Ammon's horn (tissue), 1 donor: ENCODE measurements around the gene AFF3.

Experiments
- DNase-seq: peaks from one replicate; pipeline ENCODE4 v3.0.0-alpha.2; 2016; ENCODE audit warnings: low spot score

AFF3 gene

DNA sequence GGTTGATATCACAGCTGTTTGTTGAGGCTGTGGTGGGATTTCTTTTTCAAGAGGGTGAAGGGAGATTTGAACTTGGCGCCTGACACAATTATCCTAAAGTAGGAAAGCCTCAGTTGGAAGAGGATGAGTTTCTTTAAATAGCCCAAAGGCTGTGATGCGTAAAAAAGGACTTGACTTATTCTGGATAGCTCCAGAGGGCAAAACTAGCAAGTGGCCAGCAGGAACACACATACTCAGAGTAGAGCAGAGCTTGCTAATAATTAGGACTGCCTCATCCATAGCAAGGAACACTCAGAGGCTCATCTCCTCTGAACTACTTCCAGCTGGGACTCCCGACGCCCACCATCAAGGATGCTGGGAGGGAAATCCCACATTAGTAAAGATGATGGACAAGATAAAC lies 74.0 kb downstream of the AFF3 start:
- no peak for DNase-seq

DNA sequence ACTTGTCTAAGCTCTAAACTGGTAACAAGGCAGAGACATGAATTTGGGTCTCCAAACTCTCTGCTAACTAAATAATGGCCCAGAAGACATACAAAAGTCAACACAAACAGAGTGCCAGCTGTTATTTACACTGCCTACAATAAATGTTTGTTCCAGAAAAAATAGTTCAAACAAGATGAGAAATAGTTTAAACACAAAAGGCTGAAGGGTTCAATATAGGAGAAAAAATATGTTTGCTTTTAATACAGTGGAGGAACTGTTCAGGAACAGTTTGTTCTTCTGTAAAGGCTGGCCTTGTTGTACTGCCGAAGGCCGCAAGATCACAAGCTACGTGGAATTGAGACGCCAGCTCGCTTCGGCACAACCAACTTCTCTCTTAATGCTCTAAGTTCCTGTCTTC lies 74.6 kb downstream of the AFF3 start:
- no peak for DNase-seq

DNA sequence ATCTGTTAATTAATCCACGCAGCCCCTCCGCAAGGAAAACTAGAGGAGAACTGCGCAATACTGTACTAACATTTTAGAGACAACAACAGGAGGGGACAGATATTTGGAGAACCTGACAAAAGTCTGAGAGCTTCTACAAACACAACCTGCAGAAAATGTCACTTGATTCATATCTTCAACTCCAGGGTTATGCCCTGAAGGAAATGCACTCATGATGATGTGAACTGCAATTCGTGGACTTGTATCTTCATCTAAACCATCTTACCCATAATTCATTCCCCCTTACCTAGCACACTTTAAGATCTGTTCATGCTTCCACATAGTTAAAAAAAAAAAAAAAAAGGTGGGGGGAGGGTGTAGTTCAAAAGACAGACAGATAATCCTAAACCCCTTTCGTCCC lies 75.5 kb downstream of the AFF3 start:
- DNase-seq, result no peak

DNA sequence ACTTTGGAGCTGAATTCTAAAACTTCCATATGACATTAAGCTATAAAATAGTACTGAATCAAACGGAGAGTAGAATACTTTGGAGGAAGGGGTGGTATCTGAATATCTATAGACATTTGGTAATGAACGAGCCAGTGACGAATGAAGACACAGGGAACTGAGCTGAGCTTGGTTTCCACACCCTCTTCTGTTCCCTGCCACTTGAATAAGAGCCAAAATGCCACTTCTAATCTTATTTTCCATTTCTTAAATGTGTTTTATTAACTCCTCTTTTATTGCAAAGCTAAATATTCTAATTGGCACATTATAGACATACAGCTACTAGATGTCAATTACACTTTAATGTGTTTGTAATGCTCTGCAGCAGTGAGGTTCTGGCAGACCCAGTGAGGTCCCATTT lies 76.1 kb downstream of the AFF3 start:
- no peak for DNase-seq

DNA sequence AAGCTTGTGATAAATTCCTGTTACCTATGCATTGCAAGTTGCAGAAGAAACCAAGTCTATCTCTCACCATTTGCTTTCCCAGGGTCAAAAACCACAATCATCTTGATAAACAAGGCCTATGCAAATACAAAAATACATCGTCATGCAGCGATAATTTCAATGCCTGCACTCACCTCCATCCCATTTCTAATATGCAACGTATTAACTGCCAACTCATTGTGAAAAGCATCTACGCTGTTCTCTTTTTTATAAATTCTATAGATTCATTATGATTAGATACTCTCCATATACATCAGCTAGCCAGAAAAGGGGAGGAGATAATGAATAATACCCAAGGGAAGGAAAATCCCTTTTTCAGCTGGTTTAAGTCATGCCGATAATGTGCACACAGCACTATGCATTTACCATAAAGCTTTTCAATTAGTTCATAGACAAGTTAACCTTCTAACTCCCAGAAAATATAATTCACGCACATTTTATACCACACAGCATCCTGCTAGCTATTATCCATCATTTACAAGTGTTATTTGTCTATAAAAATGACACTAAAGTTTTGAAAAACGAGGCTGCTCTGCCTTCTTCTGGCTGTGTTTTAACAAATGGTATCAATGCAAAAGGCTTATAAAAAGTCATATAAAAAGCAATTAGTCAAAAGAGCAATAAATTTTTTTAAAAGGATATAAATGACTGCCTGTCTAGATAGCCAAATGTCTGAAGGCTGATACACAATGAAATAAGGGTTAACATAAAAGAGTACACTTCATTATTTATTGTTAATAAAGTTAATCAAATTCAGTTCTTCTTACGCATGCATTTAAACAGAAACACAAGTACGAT lies 77.6 kb downstream of the AFF3 start:
- no peak for DNase-seq

DNA sequence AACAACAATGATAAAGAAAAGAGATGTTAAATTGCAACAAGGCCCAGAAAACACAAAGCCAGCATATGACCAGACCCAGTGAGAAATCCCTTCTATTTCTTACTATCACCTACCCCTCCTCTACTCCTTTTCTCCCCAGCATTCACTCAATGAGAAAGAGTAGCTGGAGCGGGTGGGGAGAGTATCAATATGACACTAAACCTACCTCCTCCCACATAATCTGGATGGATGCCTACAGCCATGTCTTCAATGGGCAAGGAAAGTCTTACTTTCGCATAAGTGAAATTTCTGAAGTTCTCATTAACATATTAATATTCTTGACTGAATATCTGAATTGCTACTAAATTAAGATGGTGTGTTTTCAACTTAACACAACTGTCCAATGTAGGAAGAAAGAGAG lies 78.2 kb downstream of the AFF3 start:
- no peak for DNase-seq

DNA sequence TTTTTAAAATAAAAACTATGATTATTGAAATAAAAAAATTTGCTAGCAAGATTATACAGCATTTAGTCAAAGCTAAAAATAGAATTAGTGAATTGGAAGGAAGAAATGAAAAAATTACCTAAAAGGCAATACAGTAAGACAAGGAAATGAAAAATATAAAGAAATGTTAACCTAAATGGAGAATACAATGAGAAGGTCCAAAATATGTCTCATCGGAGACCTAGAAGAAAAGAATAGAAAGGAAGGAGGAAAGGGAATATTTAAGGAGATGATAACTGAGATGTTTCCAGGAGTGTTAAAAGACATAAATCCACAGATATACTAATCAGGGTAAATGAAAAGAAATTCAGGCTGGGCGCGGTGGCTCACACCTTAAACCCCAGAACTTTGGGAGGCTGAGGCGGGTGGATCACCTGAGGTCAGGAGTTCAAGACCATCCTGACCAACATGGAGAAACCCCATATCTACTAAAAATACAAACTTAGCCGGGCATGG lies 78.9 kb downstream of the AFF3 start:
- no peak for DNase-seq

DNA sequence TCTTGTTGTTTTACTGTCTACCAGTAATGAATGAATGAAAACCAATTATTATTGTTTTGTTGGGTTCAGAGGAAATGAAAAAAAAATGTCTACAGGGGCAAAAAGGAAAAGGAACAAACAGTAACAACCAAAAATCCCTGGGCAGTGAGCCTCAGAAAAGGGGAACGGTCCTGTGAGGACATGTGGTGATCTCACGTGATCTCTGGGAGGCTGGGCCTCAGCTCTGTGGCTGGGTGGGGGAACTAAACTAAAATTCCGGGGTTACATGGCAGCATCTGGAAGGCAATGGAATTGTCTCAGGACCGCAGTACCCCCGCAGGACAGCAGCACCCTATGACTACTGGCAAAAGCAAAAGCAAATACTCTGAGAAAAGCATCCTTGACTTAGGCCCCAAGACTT lies 80.1 kb downstream of the AFF3 start:
- DNase-seq, result no peak

DNA sequence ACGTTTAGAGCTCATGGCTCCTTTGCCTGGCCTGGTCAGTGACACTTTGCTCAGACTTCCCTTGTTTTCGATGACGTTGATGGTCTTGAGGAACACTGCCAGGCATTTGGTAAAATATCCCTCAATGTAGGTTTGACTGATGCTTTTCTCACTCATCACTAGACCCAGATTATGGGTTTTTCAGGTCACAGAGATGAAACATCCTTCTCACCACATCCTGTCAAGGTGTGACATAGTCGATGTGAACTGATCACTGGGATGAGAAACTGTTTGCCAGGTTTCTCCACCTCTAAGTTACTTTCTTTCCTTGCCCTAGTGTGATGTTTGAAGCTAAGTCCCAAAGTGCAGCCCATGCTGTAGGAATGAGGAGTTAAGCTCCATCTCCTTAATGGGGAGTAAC lies 81.5 kb downstream of the AFF3 start:
- no peak for DNase-seq

DNA sequence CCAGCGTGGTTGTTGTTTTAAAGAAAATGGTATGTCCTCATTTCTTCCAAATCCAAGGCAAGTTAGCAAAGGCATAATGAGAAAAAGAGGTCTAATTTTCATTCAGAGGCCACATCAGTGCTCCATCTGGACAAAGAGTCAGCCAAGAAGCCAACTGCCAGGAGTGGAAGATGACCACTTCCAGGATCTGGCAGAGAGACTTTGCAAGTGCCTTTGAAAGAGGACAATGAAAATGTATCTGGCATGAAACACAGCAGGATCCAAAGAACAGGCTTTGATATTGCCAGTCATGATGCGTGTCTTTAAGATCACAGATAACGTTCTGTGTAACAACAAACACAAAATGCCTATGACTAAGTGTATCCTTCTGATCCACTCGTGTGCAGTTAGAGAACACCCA lies 82.8 kb downstream of the AFF3 start:
- no peak for DNase-seq

DNA sequence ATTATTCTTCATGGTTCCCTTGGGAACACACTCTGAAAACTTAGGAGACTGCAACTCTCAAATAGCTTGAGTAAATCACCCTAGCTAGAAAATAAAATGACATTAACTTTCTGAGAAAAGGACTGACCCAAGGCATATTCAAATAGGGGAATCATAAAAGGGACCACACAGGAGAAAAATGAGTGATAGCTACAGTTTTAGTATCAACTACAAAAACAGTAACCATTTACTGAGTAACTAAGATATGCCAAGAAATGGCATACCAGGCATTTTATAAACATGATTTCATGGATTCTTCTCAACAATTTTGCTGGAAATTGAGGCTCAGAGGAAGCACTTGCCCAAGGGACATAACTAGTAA lies 84.5 kb downstream of the AFF3 start:
- no peak for DNase-seq

DNA sequence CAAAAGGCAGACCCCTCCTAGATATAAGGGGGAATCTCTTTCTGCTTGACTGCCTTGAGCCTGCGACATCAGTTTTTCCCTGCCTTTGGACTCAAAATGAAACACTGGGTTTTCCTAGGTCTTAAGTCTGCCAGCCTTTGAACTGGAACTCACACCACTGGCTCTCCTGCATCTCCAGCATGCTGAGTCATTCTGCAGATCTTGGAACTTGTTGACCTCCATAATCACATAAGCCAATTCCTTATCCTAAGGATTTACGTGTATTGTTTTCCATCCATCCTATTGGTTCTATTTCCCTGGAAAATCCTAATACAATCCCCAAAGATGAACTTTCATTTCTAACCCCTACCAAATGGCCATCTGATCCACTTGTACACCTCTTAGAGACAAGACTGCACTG lies 88.0 kb downstream of the AFF3 start:
- DNase-seq, result no peak

DNA sequence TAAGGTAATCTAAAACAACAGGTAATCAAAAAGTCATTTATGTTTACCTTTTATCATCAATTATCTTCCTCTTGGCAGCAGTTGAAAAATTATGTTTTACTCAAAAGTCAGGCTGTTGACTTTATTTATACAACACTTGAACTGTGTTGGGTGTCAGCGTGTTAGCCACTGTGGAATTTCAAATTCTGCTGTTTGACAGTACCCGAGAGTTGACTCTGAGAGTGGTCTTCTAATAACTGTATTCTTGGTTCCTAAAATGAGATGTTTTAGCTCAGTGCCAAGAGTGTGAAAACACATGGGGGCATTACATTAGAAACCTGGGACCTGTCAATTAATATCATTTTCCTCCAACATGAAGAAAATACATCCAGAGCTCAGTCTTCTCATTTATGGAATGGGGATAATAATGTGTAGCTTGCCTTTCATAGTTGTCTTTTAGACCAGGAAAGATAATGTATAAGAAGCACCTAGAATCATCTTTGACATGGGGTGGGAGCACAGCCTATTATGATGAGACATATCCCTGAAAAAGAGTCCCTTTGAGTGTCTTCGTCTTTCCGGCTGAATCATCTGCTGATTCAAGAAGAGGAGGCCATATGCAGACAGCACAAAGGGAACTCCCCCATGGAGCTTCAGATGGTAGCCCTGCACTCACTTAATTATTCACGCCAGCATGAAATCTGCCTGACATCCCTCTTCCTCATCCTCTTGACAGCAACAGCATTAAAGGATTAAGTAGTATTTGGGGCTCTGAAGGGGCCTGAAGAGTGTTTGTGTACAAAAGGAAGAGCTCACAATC lies 89.1 kb downstream of the AFF3 start:
- no peak for DNase-seq

DNA sequence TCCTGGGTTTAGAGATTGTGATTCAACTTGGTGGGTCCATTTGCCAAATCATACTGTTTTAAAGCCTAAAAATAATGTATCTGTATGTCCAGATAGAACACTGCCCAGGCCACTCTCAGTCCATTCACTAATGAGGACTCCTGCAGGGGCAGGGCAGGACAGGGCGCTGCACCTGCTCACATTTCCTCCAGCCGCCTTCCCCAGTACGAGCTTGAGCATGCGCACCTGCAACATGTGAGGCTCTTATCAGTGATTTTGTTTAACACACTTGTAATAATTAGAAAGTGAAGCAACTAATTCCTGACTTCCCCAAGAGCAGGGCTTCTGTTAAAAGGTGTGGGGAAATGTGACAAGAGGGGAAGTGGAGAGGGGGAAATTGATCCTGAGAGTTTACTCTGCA lies 89.7 kb downstream of the AFF3 start:
- DNase-seq, result no peak

DNA sequence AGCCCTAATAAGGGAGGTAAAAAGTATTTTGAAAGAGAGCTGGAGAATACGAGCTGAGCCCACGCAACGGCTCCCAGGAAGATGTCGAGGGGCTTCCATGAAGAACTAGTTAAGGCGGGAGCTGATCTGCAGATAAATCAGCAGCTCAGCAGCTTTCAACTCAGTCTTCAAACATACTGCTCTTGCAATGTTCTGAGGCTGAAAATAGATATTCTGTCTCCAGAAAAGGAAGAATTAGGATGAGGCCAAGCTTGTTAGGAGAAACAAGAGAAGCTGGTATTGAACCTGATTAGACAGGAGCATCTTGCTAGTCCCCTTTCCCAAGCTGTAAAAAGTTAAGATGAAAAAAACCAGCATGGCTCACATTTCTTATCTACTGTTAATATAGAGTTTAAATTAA lies 91.1 kb downstream of the AFF3 start:
- DNase-seq, result no peak

DNA sequence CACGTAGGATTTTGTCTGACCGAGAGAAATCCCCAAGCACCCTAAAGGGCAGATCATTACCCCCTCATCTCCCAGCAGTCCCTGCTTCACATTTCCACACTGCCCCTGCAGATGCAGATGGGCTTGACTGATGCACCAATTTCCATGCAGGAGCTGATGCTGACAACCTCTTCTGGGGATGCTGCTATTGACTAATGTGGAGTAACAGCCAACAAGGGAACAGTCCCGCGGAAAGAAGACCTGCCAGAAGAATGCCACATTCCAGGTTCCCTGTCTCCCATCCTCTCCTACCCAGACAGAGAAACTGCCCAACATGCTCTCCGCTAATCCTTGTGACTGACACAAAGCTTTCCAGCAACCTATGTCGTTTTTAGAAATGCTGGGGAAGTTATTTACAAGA lies 91.7 kb downstream of the AFF3 start:
- DNase-seq, result no peak

DNA sequence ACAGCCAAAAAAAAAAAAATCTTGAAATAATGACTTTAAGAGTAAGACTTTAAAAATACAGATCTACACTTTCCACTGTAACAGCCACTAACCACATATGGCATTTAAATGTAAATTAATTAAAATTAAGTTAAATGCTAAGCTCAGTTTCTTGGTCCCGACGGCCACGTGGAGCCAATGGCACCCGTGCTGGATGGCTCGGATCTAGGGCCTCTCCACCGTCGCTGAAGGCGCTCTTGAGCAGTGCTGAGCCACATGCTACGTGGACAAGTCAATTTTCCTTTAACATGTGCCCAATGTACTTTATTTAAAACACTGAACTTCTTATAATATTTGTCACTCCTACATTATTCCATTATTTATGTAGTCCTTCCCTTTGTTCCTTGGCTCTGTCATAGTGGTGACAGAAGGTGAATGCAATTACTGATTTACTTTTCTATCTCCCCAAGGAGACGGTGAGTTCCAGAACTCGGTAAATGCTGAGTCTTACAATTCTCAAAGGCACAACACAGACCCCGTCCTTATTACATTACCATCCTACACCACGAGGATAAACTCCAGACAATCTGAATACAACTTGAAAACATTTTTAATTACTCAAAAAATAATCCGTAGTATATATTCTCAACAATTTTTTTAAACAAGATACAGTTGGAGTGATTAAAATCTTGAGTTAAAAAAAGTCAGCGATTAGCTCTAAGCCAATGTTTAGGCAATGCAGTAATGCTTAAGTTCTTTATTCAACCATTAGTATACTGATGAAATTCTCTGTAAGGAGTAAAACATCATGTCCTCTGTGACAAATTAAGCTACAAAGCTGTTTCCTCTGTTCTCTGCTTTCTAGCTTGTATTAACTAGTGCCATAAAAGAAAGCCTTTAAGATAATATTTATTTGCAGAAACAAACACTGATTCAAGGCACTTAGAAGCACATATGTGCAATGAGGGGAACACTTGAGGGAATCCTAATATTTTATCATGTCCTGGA lies 95.1 kb downstream of the AFF3 start:
- DNase-seq, result no peak

DNA sequence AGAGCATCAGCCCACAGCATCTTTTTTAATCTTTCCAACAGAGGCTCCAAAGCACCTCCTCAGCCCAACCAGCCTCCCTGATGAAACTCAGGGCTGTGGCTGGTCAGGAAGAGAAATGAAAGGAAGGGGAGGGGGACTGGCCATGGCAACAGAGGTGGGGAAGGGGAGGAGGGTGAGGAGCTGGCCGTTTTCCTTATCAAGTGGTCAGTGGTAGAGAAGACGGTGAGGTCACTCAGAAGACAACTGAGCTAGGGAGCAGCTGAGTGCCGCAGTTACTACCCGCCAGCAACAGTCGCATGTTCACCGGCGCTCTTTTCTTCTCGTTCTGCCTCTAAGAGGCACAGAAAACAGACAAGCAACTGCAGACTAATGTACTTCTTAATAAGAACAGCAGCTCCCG lies 97.4 kb downstream of the AFF3 start:
- no peak for DNase-seq

DNA sequence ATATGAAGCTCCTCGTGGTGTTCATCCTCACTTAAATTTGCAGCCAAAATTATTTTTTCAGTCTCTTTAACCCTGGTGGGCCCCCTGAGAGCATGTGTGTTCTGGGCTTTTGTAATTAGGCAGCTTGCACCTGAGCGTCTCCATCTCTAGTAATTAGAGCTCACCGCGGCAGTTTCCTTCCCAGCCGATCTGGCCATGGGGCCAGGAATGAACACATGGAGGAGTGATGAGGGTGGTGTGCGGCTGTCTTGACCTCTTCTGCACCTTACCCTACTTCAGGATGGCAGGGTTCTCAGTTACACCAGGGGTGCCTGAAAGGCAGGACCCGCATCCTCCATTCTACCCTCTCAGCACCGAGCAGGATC lies 98.5 kb downstream of the AFF3 start:
- DNase-seq, result no peak

DNA sequence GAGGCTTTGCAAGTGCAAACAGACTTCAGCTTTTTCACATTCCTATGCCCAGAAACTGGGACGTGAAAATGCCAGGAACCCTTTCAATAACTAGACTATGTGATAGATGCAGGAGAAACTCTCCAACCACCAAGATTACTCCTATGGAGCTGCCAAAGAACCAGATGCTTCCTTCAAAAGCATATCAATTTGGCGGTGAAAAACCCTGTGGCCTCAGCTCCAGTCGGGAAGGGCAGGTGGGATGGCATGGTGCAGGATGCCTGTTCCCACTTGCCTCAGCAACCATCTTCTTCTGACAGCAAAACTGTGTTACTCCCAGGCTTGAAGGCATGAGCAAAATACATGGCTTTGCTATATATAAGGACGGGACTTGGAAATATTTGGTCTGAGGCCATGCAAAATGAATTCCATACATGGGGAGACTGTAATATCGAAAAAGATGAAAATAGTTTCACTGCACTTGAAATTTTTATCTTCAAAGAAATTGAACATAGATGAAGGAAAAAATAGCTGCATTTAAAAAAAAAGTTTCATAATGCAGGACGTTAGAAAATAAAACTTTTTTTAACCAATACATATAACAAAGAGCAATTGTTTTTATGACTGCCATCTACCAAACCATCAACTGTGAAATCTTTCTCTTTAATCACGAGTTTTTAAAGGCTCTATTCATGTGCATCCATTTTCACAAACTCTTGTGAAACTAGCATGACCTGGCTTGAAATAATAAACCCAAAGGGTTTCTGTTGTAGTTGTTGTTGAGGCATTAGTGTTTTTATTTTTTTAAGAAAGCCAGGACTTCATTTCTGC lies 99.1 kb downstream of the AFF3 start:
- DNase-seq, result no peak

DNA sequence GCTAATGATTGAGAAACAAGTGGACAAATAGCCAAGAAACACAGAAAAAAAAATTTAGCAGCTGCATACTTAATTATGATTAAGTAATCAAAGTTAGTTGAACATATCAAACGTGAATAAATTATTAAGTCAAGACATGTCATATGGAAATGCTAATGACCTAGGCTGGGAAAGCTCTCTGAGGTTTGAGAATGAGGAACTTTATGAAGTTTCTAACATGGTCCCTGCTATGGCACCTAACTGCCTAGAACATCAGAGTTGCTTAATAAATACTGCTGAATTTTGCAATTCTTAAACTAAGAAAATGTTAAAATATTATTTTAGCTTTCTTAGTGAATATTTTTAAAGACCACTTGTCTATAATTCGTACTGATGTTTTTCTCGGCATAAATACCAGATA lies 99.8 kb downstream of the AFF3 start:
- no peak for DNase-seq

DNA sequence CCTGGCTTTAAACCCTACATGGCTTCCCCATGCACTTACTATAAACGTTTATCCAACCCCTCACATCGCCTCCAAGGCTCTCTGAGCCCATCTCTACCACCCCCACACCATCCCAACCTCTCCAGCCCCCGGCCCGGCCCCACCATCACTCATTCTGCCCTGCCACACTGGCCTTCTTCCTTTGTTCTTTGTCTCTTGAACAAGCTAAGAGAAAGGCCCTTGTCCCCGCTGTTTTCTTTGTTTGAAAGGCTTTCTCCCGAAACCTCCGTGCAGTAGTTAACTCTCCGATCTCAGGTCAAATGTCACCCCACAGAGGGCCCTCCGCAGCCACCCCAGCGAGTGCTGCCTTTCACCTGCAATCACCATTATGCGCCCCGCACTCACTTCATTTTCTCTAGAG lies 100.4 kb downstream of the AFF3 start:
- no peak for DNase-seq
